ENCODE data around the gene BEST1.
"Not testable (repeated sequence)": the region's sequence is repeated elsewhere in the genome, so short reads cannot be mapped to it uniquely, and the experiment has no call there.

The BEST1 gene

GRCh38 chr11:61996933-61997332 is 46.8 kb downstream of the BEST1 start:
- Histone ChIP-seq H3K9ac (ENCODE audit: low read depth, low read length) (no peak overlapping the region), H3K4me1 (ENCODE audit: control insufficient read depth, insufficient read depth, low read length) (no peaks in the 10 kb centered on the region; the same call in 1 of the 2 replicates), H3K9me3 (ENCODE audit: control insufficient read depth, insufficient read depth, low read length) (peaks cover 9% of the 10 kb centered on the region; the same call in 1 of the 2 replicates), H3K27ac (ENCODE audit: low read depth, low read length) (no peak overlapping the region), H3K27me3 (ENCODE audit: control insufficient read depth, insufficient read depth, low read length) (no peaks in the 10 kb centered on the region), H3K36me3 (ENCODE audit: control insufficient read depth, insufficient read depth, low read length) (no peaks in the 10 kb centered on the region), H3K4me3 (ENCODE audit: low read depth, low read length) (no peak overlapping the region)

DNA sequence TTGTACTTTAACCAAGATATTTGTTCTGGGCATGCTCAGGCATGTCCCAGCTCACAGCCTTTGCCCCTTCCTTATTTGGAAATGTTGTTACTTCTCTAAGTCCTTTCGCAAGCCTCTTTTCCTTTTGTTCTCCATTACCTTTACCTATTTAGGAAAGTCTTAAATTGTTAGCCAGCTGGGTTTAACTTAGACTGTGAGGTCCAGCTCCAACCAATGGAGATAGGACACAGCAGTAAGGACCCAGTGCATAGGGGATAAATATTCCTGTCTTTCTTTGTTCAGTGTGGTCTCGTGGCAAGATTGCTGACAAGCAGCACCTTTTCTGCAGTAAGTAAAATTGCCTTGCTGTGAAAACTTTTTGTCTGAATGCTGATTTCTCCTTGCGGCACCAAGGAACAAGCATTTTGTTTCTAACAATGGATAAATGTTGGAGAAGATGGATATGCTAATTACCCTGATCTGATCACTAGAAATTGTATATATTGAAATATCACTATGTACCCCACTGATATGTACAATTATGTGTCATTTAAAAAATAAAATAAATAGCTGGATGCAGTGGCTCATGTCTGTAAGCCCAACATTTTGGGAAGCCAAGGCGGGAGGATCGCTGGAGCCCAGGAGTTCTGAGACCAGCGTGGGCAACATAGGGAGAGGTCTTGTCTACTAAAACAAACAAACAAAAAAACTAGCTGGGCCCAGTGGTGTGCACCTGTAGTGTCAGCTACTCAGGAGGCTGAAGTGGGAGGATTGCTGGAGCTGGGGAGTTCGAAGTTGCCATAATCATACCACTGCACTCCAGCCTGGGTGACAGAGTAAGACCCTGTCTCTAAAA is 49.2 kb downstream of the BEST1 start:
- no peak overlapping the region for H3K4me3 ChIP-seq (ENCODE audit: low read depth, low read length)
- no peaks in the 10 kb centered on the region; the same call in 1 of the 2 replicates for H3K4me1 ChIP-seq (ENCODE audit: control insufficient read depth, insufficient read depth, low read length)
- H3K9me3 ChIP-seq (ENCODE audit: control insufficient read depth, insufficient read depth, low read length): peaks cover 9% of the 10 kb centered on the region; the same call in 1 of the 2 replicates
- H3K9ac ChIP-seq (ENCODE audit: low read depth, low read length): no peak overlapping the region
- no peaks in the 10 kb centered on the region for H3K27me3 ChIP-seq (ENCODE audit: control insufficient read depth, insufficient read depth, low read length)
- H3K36me3 ChIP-seq (ENCODE audit: control insufficient read depth, insufficient read depth, low read length): no peaks in the 10 kb centered on the region
- H3K27ac ChIP-seq (ENCODE audit: low read depth, low read length): no peak overlapping the region

DNA sequence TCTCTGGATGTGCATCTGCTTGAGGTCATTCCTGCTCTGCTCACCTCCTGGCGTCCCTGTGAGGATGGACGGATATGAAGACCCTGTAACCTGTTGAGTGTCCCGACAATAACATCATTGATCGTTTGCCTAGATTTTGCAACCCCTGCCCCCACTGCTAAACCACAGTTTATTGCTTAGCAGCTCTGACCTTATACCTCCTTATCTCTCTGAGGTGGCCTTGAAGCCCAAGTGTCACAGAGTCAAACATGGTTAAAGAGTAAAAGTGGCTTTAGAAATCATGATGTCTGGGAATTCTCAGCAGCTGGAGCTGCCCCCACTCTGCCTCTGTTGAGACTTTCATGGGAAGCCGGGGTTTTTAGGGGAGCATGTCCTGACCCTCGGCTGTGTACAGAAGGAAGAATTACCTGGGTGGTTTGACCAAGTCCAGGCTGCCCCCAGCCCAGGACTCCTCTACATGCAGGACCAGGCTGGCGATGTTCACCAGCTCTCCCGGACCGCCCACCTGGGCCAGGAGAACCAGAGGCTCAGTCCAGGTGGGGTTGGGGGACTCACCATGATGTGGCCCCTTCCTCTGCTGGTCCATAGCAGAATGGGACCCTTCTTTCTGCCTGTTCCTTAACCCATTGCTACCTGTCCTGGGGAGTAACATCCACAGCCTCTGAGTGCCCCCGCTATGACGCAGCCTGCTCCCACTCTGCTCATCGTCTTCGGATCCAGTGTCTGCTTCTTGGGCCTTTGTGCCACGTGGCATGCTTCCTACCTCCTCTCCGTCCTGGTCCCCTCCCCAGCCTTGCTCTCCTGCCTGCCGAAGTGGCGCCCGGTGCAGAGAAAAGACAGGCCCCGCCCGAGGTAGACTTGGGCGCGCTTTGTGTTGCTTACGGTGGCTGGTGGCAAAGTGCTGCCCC is 50.6 kb downstream of the BEST1 start:
- Histone ChIP-seq H3K9me3 (ENCODE audit: control insufficient read depth, insufficient read depth, low read length) (peaks cover 9% of the 10 kb centered on the region; the same call in 1 of the 2 replicates), H3K4me1 (ENCODE audit: control insufficient read depth, insufficient read depth, low read length) (no peaks in the 10 kb centered on the region; the same call in 1 of the 2 replicates), H3K4me3 (ENCODE audit: low read depth, low read length) (no peak overlapping the region), H3K36me3 (ENCODE audit: control insufficient read depth, insufficient read depth, low read length) (no peaks in the 10 kb centered on the region), H3K9ac (ENCODE audit: low read depth, low read length) (no peak overlapping the region), H3K27me3 (ENCODE audit: control insufficient read depth, insufficient read depth, low read length) (no peaks in the 10 kb centered on the region), H3K27ac (ENCODE audit: low read depth, low read length) (no peak overlapping the region)

GRCh38 chr11:62001450-62002191 is 51.5 kb downstream of the BEST1 start:
- no peak overlapping the region for H3K27ac ChIP-seq (ENCODE audit: low read depth, low read length)
- no peaks in the 10 kb centered on the region; the same call in 1 of the 2 replicates for H3K4me1 ChIP-seq (ENCODE audit: control insufficient read depth, insufficient read depth, low read length)
- no peaks in the 10 kb centered on the region for H3K36me3 ChIP-seq (ENCODE audit: control insufficient read depth, insufficient read depth, low read length)
- H3K9me3 ChIP-seq (ENCODE audit: control insufficient read depth, insufficient read depth, low read length): peaks cover 9% of the 10 kb centered on the region; the same call in 1 of the 2 replicates
- no peak overlapping the region for H3K9ac ChIP-seq (ENCODE audit: low read depth, low read length)
- no peak overlapping the region for H3K4me3 ChIP-seq (ENCODE audit: low read depth, low read length)
- no peaks in the 10 kb centered on the region for H3K27me3 ChIP-seq (ENCODE audit: control insufficient read depth, insufficient read depth, low read length)

DNA sequence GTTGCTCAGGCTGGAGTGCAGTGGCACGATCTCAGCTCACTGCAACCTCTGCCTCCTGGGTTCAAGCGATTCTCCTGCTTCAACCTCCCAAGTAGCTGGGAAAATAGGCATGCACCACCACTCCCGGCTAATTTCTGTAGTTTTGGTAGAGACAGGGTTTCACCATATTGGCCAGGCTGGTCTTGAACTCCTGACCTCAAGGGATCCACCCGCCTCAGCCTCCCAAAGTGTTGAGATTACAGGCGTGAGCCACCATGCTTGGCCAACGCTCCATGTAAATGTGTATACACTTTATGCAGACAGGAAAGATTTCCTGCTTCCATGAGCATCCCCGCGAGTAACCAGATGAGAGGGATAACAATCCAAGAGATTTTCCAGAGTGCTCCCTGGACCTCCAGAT is 52.1 kb downstream of the BEST1 start:
- not testable (repeated sequence) for H3K27ac ChIP-seq (ENCODE audit: low read depth, low read length); H3K36me3 ChIP-seq (ENCODE audit: control insufficient read depth, insufficient read depth, low read length); H3K9me3 ChIP-seq (ENCODE audit: control insufficient read depth, insufficient read depth, low read length); H3K4me3 ChIP-seq (ENCODE audit: low read depth, low read length); H3K4me1 ChIP-seq (ENCODE audit: control insufficient read depth, insufficient read depth, low read length); H3K27me3 ChIP-seq (ENCODE audit: control insufficient read depth, insufficient read depth, low read length); H3K9ac ChIP-seq (ENCODE audit: low read depth, low read length)

- H3K9me3 ChIP-seq (ENCODE audit: control insufficient read depth, insufficient read depth, low read length): peaks cover 3% of the 10 kb centered on the region; the same call in 1 of the 2 replicates
- H3K4me3 ChIP-seq (ENCODE audit: low read depth, low read length): no peak overlapping the region
- no peaks in the 10 kb centered on the region for H3K36me3 ChIP-seq (ENCODE audit: control insufficient read depth, insufficient read depth, low read length)
- no peak overlapping the region for H3K27ac ChIP-seq (ENCODE audit: low read depth, low read length)
- H3K9ac ChIP-seq (ENCODE audit: low read depth, low read length): no peak overlapping the region
- H3K27me3 ChIP-seq (ENCODE audit: control insufficient read depth, insufficient read depth, low read length): no peaks in the 10 kb centered on the region
- no peaks in the 10 kb centered on the region; the same call in 1 of the 2 replicates for H3K4me1 ChIP-seq (ENCODE audit: control insufficient read depth, insufficient read depth, low read length)
Measured at GRCh38 chr11:62004473-62004872, 54.3 kb downstream of the BEST1 start.

DNA sequence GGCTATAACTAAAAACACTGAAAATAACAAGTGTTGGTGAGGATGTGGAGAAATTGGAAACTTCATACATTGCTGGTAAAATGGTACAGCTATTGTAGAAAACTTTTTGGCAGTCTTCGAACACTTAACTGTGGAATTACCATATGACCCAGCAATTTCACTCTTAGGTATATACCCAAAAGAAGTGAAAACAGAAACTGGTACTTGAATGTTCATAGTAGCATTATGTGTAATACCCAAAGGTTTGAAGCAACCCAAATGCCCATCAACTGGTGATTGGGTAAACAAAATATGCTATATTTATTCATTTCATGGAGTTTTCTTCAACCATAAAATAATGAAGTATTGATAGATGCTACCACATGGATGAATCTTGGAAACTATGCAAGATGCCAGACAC is 58.0 kb downstream of the BEST1 start:
- Histone ChIP-seq H3K4me1 (ENCODE audit: control insufficient read depth, insufficient read depth, low read length) (no peaks in the 10 kb centered on the region), H3K4me3 (ENCODE audit: low read depth, low read length) (no peak overlapping the region), H3K9me3 (ENCODE audit: control insufficient read depth, insufficient read depth, low read length) (no peaks in the 10 kb centered on the region), H3K27me3 (ENCODE audit: control insufficient read depth, insufficient read depth, low read length) (no peaks in the 10 kb centered on the region), H3K27ac (ENCODE audit: low read depth, low read length) (no peak overlapping the region), H3K36me3 (ENCODE audit: control insufficient read depth, insufficient read depth, low read length) (no peaks in the 10 kb centered on the region), H3K9ac (ENCODE audit: low read depth, low read length) (no peak overlapping the region)

- H3K4me1 ChIP-seq (ENCODE audit: control insufficient read depth, insufficient read depth, low read length): no peaks in the 10 kb centered on the region
- no peak overlapping the region for H3K27ac ChIP-seq (ENCODE audit: low read depth, low read length)
- H3K27me3 ChIP-seq (ENCODE audit: control insufficient read depth, insufficient read depth, low read length): no peaks in the 10 kb centered on the region
- no peak overlapping the region for H3K9ac ChIP-seq (ENCODE audit: low read depth, low read length)
- H3K9me3 ChIP-seq (ENCODE audit: control insufficient read depth, insufficient read depth, low read length): no peaks in the 10 kb centered on the region
- no peak overlapping the region for H3K4me3 ChIP-seq (ENCODE audit: low read depth, low read length)
- no peaks in the 10 kb centered on the region for H3K36me3 ChIP-seq (ENCODE audit: control insufficient read depth, insufficient read depth, low read length)
Measured at GRCh38 chr11:62010935-62011528, 60.9 kb downstream of the BEST1 start.

GRCh38 chr11:62011881-62012280 is 61.7 kb downstream of the BEST1 start:
- Histone ChIP-seq H3K4me3 (ENCODE audit: low read depth, low read length) (no peak overlapping the region), H3K36me3 (ENCODE audit: control insufficient read depth, insufficient read depth, low read length) (no peaks in the 10 kb centered on the region), H3K9ac (ENCODE audit: low read depth, low read length) (no peak overlapping the region), H3K27me3 (ENCODE audit: control insufficient read depth, insufficient read depth, low read length) (no peaks in the 10 kb centered on the region), H3K4me1 (ENCODE audit: control insufficient read depth, insufficient read depth, low read length) (no peaks in the 10 kb centered on the region), H3K9me3 (ENCODE audit: control insufficient read depth, insufficient read depth, low read length) (no peaks in the 10 kb centered on the region), H3K27ac (ENCODE audit: low read depth, low read length) (no peak overlapping the region)

DNA sequence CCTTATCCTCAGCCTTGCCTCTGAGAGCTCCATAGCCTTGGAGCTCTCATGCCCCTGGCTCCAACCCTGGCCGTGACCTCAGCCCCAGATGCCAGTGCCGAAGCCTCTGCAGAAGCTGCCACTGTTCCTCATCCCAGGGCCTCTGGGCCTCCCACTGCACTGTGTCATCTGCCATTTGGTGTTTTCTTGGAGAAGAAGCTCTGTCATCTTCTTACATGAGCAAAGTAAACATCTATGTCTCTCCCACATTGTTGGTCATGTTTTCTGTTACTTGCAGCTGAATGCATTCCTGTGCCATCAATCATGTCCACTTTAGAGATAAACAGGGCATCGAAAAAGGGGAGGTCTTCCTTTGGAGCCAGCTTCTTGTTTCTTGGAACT is 62.3 kb downstream of the BEST1 start:
- Histone ChIP-seq H3K4me3 (ENCODE audit: low read depth, low read length) (no peak overlapping the region), H3K9ac (ENCODE audit: low read depth, low read length) (no peak overlapping the region), H3K27ac (ENCODE audit: low read depth, low read length) (no peak overlapping the region), H3K36me3 (ENCODE audit: control insufficient read depth, insufficient read depth, low read length) (no peaks in the 10 kb centered on the region), H3K9me3 (ENCODE audit: control insufficient read depth, insufficient read depth, low read length) (no peaks in the 10 kb centered on the region), H3K27me3 (ENCODE audit: control insufficient read depth, insufficient read depth, low read length) (no peaks in the 10 kb centered on the region), H3K4me1 (ENCODE audit: control insufficient read depth, insufficient read depth, low read length) (no peaks in the 10 kb centered on the region)

Data from HUES48 (cell line).